K562 (cell line): ENCODE data around the gene LRRC41. TPM values are rescaled to one million over a fixed set of nuclear protein-coding genes. Genes with fewer than 3 reads are reported as not detected.
A peak's percentile ranks its signal among the peaks of the same experiment; 100 is the strongest.

Experiments
- ATF7 ChIP-seq: fragments of 450-650 bp; IDR thresholded peaks from 2 replicates; pipeline ENCODE4 v1.7.1; 2014; ENCODE audit warnings: mild to moderate bottlenecking, moderate library complexity
- BRCA1 ChIP-seq, 2 experiments: fragments of 450-650 bp in 1 of 2; sonication (generic) in 1 of 2; formaldehyde crosslinking in 1 of 2; IDR thresholded peaks; 2 replicates each; pipeline versions ENCODE4 v1.5.0 to v1.6.1; 2017 to 2020; ENCODE audit warnings: mild to moderate bottlenecking in 1 of 2, missing genetic modification reagents in 1 of 2
- FOXK2 ChIP-seq, 2 experiments: fragments of 450-650 bp; IDR thresholded peaks in 1 of 2; conservative IDR thresholded peaks in 1 of 2; 2 replicates each; pipeline ENCODE4 v1.6.1; 2016; ENCODE audit warnings: low read depth in 2 of 2, mild to moderate bottlenecking in 1 of 2
- FOXP1 ChIP-seq: sonication (generic); formaldehyde crosslinking; IDR thresholded peaks from 2 replicates; pipeline ENCODE4 v1.8.0; 2022; ENCODE audit warnings: mild to moderate bottlenecking, missing genetic modification reagents
- HMGN3 ChIP-seq: IDR thresholded peaks from 2 replicates; pipeline ENCODE4 v1.6.1; 2011; ENCODE audit warnings: borderline replicate concordance, low read depth, mild to moderate bottlenecking, mixed read lengths, low read length; ENCODE audit not compliant: insufficient read length; ENCODE audit errors: extremely low read depth
- KLF1 ChIP-seq: fragments of 450-650 bp; IDR thresholded peaks from 2 replicates; pipeline ENCODE4 v1.6.1; 2016; ENCODE audit warnings: missing genetic modification characterization, missing compliant biosample characterization
- LARP7 ChIP-seq: fragments of 450-650 bp; IDR thresholded peaks from 2 replicates; pipeline ENCODE4 v1.6.1; 2016
- NELFE ChIP-seq: IDR thresholded peaks from 2 replicates; pipeline ENCODE4 v1.6.1; 2011; ENCODE audit warnings: mild to moderate bottlenecking; ENCODE audit not compliant: insufficient read depth, insufficient read length
- POLR2B ChIP-seq: fragments of 450-650 bp; IDR thresholded peaks from 2 replicates; pipeline ENCODE4 v1.6.1; 2018; ENCODE audit warnings: low read depth; ENCODE audit not compliant: partially characterized antibody
- RBBP5 ChIP-seq: fragments of 200-600 bp; sonication (generic); IDR thresholded peaks from 2 replicates; pipeline ENCODE4 v1.6.1; 2012; ENCODE audit warnings: borderline replicate concordance, mild to moderate bottlenecking, low read length, control low read depth, inconsistent platforms; ENCODE audit not compliant: insufficient read depth, poor library complexity, severe bottlenecking
- ZNF24 ChIP-seq: fragments of 450-650 bp; IDR thresholded peaks from 2 replicates; pipeline ENCODE4 v1.6.1; 2016
- polyA plus RNA-seq, 8 experiments: library from polyadenylated mRNA; depleted of rRNA in 4 of 8; stranded (reverse) in 5 of 8; unstranded in 3 of 8; fragments of >200 nt; fragmentation: Nextera tagmentation in 2 of 8; fragmentation: Illumina TruSeq in 1 of 8; extraction: Ambion mirVana in 2 of 8; extraction: Trizol in 1 of 8; gene quantifications; 2 replicates each; pipeline versions ENCODE4 v1.2.1 to v1.2.3, GENCODE V29; 2011 to 2014; ENCODE audit warnings: inconsistent platforms in 1 of 8, missing spikeins in 1 of 8
- total RNA-seq, 7 experiments: library from RNA; depleted of rRNA in 6 of 7; stranded (reverse); fragments of >200 nt in 6 of 7; fragmentation: Illumina TruSeq in 2 of 7; extraction: Trizol in 2 of 7; gene quantifications; 2 replicates each; pipeline versions ENCODE4 v1.2.1 to v1.2.3, GENCODE V29; 2011 to 2021; ENCODE audit warnings: low replicate concordance in 1 of 7
- TF ChIP-seq, protein P1 (sequence below): fragments of 450-650 bp; formaldehyde crosslinking; IDR thresholded peaks from 2 replicates; pipeline ENCODE4 v1.4.0; 2022; ENCODE audit warnings: missing genetic modification characterization
- TF ChIP-seq, protein P2 (sequence below): conservative IDR thresholded peaks from 2 replicates; pipeline ENCODE4 v1.6.1; 2011; ENCODE audit warnings: low read depth, mild to moderate bottlenecking, low read length; ENCODE audit not compliant: control insufficient read depth

Gene LRRC41
- total and polyA plus RNA-seq, 9 of the 15 experiments (the other 6 are each of a cell fraction or from before 2014, with no cell fraction given), result 10.5 to 64.7 (median 44.2) TPM

DNA sequence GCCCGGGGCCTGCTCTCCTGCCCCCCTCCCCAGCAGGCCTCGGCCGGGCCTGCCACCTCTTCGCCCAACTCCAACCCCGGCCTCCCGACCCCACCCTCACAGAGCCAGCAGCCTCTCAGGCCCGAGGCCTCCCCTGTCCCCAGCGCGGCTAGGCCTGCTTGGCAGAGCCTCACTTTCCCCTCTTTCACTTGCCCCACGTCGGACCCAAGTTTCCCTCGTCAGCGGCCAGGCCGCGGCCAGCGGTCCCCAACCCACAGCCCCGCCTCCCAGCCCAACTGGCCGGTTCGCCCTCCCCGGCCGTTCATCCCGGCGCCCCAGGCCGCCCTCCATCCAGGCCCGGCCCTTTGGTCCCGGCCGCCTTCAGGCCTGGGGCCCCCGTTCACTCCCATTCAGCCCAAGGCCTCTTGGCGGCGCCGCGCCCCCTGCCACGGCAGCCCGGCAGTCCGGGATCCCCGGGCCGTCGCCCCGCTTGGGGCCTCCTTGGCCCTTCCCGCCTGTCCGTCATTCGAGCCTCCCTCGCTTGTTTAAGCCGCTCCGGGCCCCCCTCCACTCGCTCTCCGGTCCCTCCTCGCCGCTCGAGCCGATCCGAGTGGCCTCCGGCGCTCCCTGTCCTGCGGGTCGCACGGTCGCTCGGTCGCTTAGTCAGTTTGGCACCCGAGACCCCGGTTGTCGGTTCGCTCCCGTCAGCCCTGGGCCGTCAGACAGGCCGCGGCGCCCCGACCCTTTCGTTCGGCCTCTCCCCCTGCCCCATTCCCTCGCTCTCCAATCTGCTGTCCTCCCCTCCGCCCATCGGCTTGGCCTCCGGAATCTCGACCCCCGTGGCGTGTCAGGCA is 1.4 kb downstream of the LRRC41 start (continued):
- TF ChIP-seq FOXP1 (CRISPR knock-in tag) (no peak), KLF1 (tag) (peak; percentile 26; the same call in 1 of the 2 replicates), LARP7 (0 out of 2 replicates have a peak, but pooled peaks have one; percentile 17), HMGN3 (peak; percentile 85), BRCA1 (IDR thresholded peaks at IDR 0.05) (no peak), BRCA1 (CRISPR knock-in tag; IDR thresholded peaks at IDR 0.05) (peak; percentile 84; the same call in 1 of the 2 replicates), RBBP5 (peak; percentile 73), POLR2B (peak; percentile 13), ZNF24 (no peak), FOXK2 (conservative IDR thresholded peaks at IDR 0.05 in 1 of 2, IDR thresholded peaks at IDR 0.05 in 1 of 2; ENCODE audit: low read depth in 2 of 2) (no peak), ATF7 (peak; percentile 48; the same call in 1 of the 2 replicates), NELFE (no peak)
- TF ChIP-seq, protein P1, sequence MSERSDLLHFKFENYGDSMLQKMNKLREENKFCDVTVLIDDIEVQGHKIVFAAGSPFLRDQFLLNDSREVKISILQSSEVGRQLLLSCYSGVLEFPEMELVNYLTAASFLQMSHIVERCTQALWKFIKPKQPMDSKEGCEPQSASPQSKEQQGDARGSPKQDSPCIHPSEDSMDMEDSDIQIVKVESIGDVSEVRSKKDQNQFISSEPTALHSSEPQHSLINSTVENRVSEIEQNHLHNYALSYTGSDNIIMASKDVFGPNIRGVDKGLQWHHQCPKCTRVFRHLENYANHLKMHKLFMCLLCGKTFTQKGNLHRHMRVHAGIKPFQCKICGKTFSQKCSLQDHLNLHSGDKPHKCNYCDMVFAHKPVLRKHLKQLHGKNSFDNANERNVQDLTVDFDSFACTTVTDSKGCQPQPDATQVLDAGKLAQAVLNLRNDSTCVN (CRISPR knock-in tag), result peak; percentile 4; the same call in 1 of the 2 replicates
- TF ChIP-seq, protein P2, sequence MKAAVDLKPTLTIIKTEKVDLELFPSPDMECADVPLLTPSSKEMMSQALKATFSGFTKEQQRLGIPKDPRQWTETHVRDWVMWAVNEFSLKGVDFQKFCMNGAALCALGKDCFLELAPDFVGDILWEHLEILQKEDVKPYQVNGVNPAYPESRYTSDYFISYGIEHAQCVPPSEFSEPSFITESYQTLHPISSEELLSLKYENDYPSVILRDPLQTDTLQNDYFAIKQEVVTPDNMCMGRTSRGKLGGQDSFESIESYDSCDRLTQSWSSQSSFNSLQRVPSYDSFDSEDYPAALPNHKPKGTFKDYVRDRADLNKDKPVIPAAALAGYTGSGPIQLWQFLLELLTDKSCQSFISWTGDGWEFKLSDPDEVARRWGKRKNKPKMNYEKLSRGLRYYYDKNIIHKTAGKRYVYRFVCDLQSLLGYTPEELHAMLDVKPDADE, result peak; percentile 33
- TF ChIP-seq, all 486 proteins: peak for 101
